Measurements from ENCODE around the gene LEAP2. TPM values are rescaled to one million over a fixed set of nuclear protein-coding genes. Genes with fewer than 3 reads are reported as not detected.
A peak's percentile ranks its signal among the peaks of the same experiment; 100 is the strongest.

LEAP2 gene
- total and polyA plus RNA-seq, 10 of the 15 experiments (the other 5 are each of a cell fraction or from before 2014, with no cell fraction given) = 1.9 to 8.8 (median 2.3) TPM

DNA sequence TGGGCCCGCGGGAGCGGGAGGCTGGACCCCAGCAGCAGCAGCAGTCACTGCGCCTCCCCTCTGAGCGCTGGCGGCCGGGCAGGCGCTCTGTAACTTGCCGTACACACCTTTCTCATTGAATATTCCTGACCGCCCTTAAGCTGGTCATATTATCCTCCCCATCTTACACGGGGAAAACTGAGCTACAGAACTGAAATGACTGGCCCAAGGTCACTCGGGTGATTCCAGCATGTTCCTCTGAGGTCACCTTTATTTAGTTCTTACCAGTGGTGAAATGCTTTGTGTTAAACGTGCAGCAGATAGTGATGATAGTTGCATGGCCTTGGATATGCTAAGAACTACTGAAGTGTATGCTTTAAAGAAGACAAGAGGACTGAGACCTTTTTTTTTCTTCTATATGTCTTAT, 6.4 kb upstream of the LEAP2 start:
- no TSS peak for BruUV-seq (replicated peaks)
- intact Hi-C loops (cut with micrococcal nuclease; ENCODE audit: unreplicated experiment) = loop anchor here (2.0 to 5.0 kb wide), 2 partner anchors 36 to 205 kb away; partner anchors contain the start of gene SHROOM1

More for the DNA sequence above, 6.4 kb upstream of the LEAP2 start:
- in situ Hi-C loops (cut with MboI) = no loop called here
- H3K36me3 ChIP-seq (ENCODE audit: control insufficient read depth in 2 of 2, insufficient read depth in 2 of 2, low read length in 1 of 2) = peaks cover 1 to 17% of the 10 kb centered on the region in 2 experiments; a peak in 3 of 4 replicates
- peak overlapping the region; percentile 76 for H3K4me2 ChIP-seq (ENCODE audit: control insufficient read depth, insufficient read depth)
- WGBS (ENCODE audit: insufficient coverage, insufficient replicate concordance, low lambda C conversion rate, missing lambda C conversion rate) = 1% methylated on average over 13 of the region's 13 CpGs
- peak overlapping the region; percentile 82 for H2AFZ ChIP-seq (ENCODE audit: control insufficient read depth, low read depth, low read length)
- ChIA-PET SMC1A (ENCODE audit: uncharacterized antibody, unreplicated experiment) (interaction anchor here (0.6 to 1.5 kb wide), 6 partner anchors 10 to 400 kb away, joined by 3 to 7 read pairs (median 4); no protein-coding TSS in a partner anchor), POLR2A (interaction anchor here (0.7 to 1.3 kb wide), 5 partner anchors 10 to 226 kb away, joined by 3 to 4 read pairs (median 3); partner anchors contain the start of genes HSPA4 and SHROOM1), RAD21 (ENCODE audit: unreplicated experiment) (interaction anchor here (0.8 kb wide), 1 partner anchor 47 kb away, joined by 3 read pairs; no protein-coding TSS in a partner anchor), CTCF (interaction anchor here (0.7 to 7.2 kb wide), 7 partner anchors 16 to 481 kb away, joined by 3 to 46 read pairs (median 4); partner anchors contain the start of gene SHROOM1)
- H3K27me3 ChIP-seq (replicated peaks in 1 of 2; ENCODE audit: control insufficient read depth in 2 of 2, insufficient read depth in 2 of 2, low read length in 1 of 2) = no peaks in the 10 kb centered on the region
- peak; percentile 54 for ATAC-seq
- H3K9ac ChIP-seq (ENCODE audit: control insufficient read depth, insufficient read depth, low read length) = peak overlapping the region; percentile 92
- H4K20me1 ChIP-seq (ENCODE audit: control insufficient read depth, insufficient read depth) = no peaks in the 10 kb centered on the region
- peaks cover 3% of the 10 kb centered on the region for H3K4me1 ChIP-seq (ENCODE audit: control insufficient read depth, insufficient read depth, low read length)
- TF ChIP-seq, protein P1, sequence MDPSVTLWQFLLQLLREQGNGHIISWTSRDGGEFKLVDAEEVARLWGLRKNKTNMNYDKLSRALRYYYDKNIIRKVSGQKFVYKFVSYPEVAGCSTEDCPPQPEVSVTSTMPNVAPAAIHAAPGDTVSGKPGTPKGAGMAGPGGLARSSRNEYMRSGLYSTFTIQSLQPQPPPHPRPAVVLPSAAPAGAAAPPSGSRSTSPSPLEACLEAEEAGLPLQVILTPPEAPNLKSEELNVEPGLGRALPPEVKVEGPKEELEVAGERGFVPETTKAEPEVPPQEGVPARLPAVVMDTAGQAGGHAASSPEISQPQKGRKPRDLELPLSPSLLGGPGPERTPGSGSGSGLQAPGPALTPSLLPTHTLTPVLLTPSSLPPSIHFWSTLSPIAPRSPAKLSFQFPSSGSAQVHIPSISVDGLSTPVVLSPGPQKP (IDR thresholded peaks at IDR 0.05; ENCODE audit: low read depth, low read length) = no peak
- no peak for TF ChIP-seq GABPA (IDR thresholded peaks at IDR 0.05; ENCODE audit: low read depth)
- no peak for TF ChIP-seq SUZ12 (IDR thresholded peaks at IDR 0.05; ENCODE audit: unreplicated experiment)
- TF ChIP-seq, protein P2, sequence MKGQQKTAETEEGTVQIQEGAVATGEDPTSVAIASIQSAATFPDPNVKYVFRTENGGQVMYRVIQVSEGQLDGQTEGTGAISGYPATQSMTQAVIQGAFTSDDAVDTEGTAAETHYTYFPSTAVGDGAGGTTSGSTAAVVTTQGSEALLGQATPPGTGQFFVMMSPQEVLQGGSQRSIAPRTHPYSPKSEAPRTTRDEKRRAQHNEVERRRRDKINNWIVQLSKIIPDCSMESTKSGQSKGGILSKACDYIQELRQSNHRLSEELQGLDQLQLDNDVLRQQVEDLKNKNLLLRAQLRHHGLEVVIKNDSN (IDR thresholded peaks at IDR 0.05; ENCODE audit: borderline replicate concordance, extremely low read length, insufficient read depth, low read depth, low read length) = no peak
- TF ChIP-seq, protein P3, sequence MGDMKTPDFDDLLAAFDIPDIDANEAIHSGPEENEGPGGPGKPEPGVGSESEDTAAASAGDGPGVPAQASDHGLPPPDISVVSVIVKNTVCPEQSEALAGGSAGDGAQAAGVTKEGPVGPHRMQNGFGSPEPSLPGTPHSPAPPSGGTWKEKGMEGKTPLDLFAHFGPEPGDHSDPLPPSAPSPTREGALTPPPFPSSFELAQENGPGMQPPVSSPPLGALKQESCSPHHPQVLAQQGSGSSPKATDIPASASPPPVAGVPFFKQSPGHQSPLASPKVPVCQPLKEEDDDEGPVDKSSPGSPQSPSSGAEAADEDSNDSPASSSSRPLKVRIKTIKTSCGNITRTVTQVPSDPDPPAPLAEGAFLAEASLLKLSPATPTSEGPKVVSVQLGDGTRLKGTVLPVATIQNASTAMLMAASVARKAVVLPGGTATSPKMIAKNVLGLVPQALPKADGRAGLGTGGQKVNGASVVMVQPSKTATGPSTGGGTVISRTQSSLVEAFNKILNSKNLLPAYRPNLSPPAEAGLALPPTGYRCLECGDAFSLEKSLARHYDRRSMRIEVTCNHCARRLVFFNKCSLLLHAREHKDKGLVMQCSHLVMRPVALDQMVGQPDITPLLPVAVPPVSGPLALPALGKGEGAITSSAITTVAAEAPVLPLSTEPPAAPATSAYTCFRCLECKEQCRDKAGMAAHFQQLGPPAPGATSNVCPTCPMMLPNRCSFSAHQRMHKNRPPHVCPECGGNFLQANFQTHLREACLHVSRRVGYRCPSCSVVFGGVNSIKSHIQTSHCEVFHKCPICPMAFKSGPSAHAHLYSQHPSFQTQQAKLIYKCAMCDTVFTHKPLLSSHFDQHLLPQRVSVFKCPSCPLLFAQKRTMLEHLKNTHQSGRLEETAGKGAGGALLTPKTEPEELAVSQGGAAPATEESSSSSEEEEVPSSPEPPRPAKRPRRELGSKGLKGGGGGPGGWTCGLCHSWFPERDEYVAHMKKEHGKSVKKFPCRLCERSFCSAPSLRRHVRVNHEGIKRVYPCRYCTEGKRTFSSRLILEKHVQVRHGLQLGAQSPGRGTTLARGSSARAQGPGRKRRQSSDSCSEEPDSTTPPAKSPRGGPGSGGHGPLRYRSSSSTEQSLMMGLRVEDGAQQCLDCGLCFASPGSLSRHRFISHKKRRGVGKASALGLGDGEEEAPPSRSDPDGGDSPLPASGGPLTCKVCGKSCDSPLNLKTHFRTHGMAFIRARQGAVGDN (IDR thresholded peaks at IDR 0.05) = no peak
- no peak for TF ChIP-seq BMI1 (IDR thresholded peaks at IDR 0.05; ENCODE audit: borderline replicate concordance)
- TF ChIP-seq SMAD1 (IDR thresholded peaks at IDR 0.05; ENCODE audit: low read depth, partially characterized antibody) = no peak
- no peak for TF ChIP-seq ZNF622 (IDR thresholded peaks at IDR 0.05)
- TF ChIP-seq ASH2L (IDR thresholded peaks at IDR 0.05; ENCODE audit: borderline replicate concordance, low read depth) = no peak
- no peak for TF ChIP-seq BCL11A (IDR thresholded peaks at IDR 0.05; ENCODE audit: low read depth, low read length)
- TF ChIP-seq POLR2AphosphoS5 (IDR thresholded peaks at IDR 0.05; ENCODE audit: low read length) = no peak
- no peak for TF ChIP-seq CEBPB (IDR thresholded peaks at IDR 0.05; ENCODE audit: borderline replicate concordance in 1 of 2, low read depth in 2 of 2, low read length in 2 of 2)
- no peak for TF ChIP-seq RFX5 (IDR thresholded peaks at IDR 0.05; ENCODE audit: low read depth, low read length)
- TF ChIP-seq SREBF2 (IDR thresholded peaks at IDR 0.05; ENCODE audit: low read length) = no peak
- peaks cover 19% of the 10 kb centered on the region for H3K79me2 ChIP-seq (ENCODE audit: control insufficient read depth, insufficient read depth, low read length)
- DNase-seq (ENCODE audit: low read depth, low spot score) = no peak
- no peak for FAIRE-seq
- peak overlapping the region; percentile 78 for H3K27ac ChIP-seq (ENCODE audit: control insufficient read depth, insufficient read depth)
- H3K4me3 ChIP-seq = peak overlapping the region; percentile 85
- H3K9me3 ChIP-seq (replicated peaks; ENCODE audit: control insufficient read depth, insufficient read depth, low read length) = no peaks in the 10 kb centered on the region

Data from GM12878 (cell line).